CD14-positive monocyte (primary cell): ENCODE measurements around the gene LHX3. TPM values are rescaled to one million over a fixed set of nuclear protein-coding genes. Genes with fewer than 3 reads are reported as not detected.

Experiments
- DNase-seq, 3 donors: peaks; one replicate each; pipeline ENCODE4 v3.0.0-alpha.2; 2011 to 2022
- H2AFZ ChIP-seq: 2 replicates; pipeline ENCODE4 v1.6.0; 2012; ENCODE audit warnings: mild to moderate bottlenecking, low read depth, low read length, inconsistent platforms; ENCODE audit not compliant: insufficient read depth, poor library complexity, severe bottlenecking
- H3K27ac ChIP-seq, 2 donors: 1 replicate in 1 of 2; 2 replicates in 1 of 2; pipeline ENCODE4 v1.5.1; 2012 to 2013; ENCODE audit warnings: low read length in 2 of 2, control low read depth in 1 of 2, inconsistent platforms in 1 of 2, low read depth in 1 of 2, mild to moderate bottlenecking in 1 of 2
- H3K27me3 ChIP-seq, 2 donors: one replicate each; pipeline versions ENCODE4 v1.6.0 to v1.6.1; 2011 to 2013; ENCODE audit warnings: low read length in 2 of 2; ENCODE audit not compliant: control insufficient read depth in 2 of 2, insufficient read depth in 2 of 2
- H3K36me3 ChIP-seq, 2 donors: replicated peaks in 1 of 2; 1 replicate in 1 of 2; 2 replicates in 1 of 2; pipeline versions ENCODE4 v1.5.1 to v1.6.1; 2012 to 2013; ENCODE audit warnings: low read length in 2 of 2, control low read depth in 1 of 2, inconsistent platforms in 1 of 2, mild to moderate bottlenecking in 1 of 2; ENCODE audit not compliant: insufficient read depth in 2 of 2, control insufficient read depth in 1 of 2
- H3K4me1 ChIP-seq, 2 donors: 1 replicate in 1 of 2; 2 replicates in 1 of 2; pipeline versions ENCODE4 v1.5.1 to v1.6.1; 2012 to 2013; ENCODE audit warnings: low read length in 2 of 2, control low read depth in 1 of 2, inconsistent platforms in 1 of 2, mild to moderate bottlenecking in 1 of 2, moderate library complexity in 1 of 2; ENCODE audit not compliant: insufficient read depth in 2 of 2, control insufficient read depth in 1 of 2
- H3K4me2 ChIP-seq: replicated peaks from 2 replicates; pipeline ENCODE3; 2012; ENCODE audit warnings: low read length, moderate library complexity, mild to moderate bottlenecking; ENCODE audit not compliant: poor library complexity, severe bottlenecking; ENCODE audit errors: extremely low read depth
- H3K4me3 ChIP-seq, 3 experiments: fragments of 200-600 bp in 1 of 3; sonication (generic) in 1 of 3; replicated peaks in 1 of 3; 1 replicate in 2 of 3; 2 replicates in 1 of 3; pipeline ENCODE4 v1.5.1; 2011 to 2013; ENCODE audit warnings: low read length in 3 of 3, mild to moderate bottlenecking in 3 of 3, control low read depth in 2 of 3, low read depth in 2 of 3, inconsistent platforms in 1 of 3, moderate library complexity in 1 of 3
- H3K79me2 ChIP-seq: 2 replicates; pipeline ENCODE4 v1.6.0; 2012; ENCODE audit warnings: mild to moderate bottlenecking, control low read depth, inconsistent platforms, low read length, moderate library complexity; ENCODE audit not compliant: insufficient read depth
- H3K9ac ChIP-seq: 2 replicates; pipeline ENCODE4 v1.6.0; 2017; ENCODE audit warnings: low read length, mild to moderate bottlenecking; ENCODE audit not compliant: insufficient read depth, poor library complexity, severe bottlenecking
- H3K9me3 ChIP-seq, 2 donors: replicated peaks in 1 of 2; 1 replicate in 1 of 2; 2 replicates in 1 of 2; pipeline versions ENCODE4 v1.5.1 to v1.6.1; 2012 to 2013; ENCODE audit warnings: low read length in 2 of 2, control low read depth in 1 of 2; ENCODE audit not compliant: control insufficient read depth in 1 of 2, insufficient read depth in 1 of 2
- H4K20me1 ChIP-seq: 2 replicates; pipeline ENCODE4 v1.6.0; 2012; ENCODE audit warnings: mild to moderate bottlenecking, low read length, control low read depth, moderate library complexity; ENCODE audit not compliant: insufficient read depth
- H3K27ac Mint-ChIP-seq, 7 donors: one replicate each; pipeline ENCODE4 v1.8.0; 2020; ENCODE audit warnings: mild to moderate bottlenecking in 7 of 7, mixed read lengths in 7 of 7, moderate library complexity in 6 of 7, inconsistent platforms in 2 of 7
- H3K27me3 Mint-ChIP-seq, 3 donors: one replicate each; pipeline ENCODE4 v1.8.0; 2021 to 2022; ENCODE audit warnings: low read depth in 3 of 3, mild to moderate bottlenecking in 3 of 3, mixed read lengths in 3 of 3, moderate library complexity in 3 of 3, inconsistent platforms in 1 of 3
- H3K36me3 Mint-ChIP-seq, 2 donors: one replicate each; pipeline ENCODE4 v1.8.0; 2020; ENCODE audit warnings: mixed read lengths in 2 of 2, inconsistent platforms in 1 of 2, mild to moderate bottlenecking in 1 of 2
- H3K4me1 Mint-ChIP-seq: one replicate; pipeline ENCODE4 v1.8.0; 2020; ENCODE audit warnings: mild to moderate bottlenecking, mixed read lengths
- H3K4me3 Mint-ChIP-seq, 2 donors: one replicate each; pipeline ENCODE4 v1.8.0; 2020; ENCODE audit warnings: mild to moderate bottlenecking in 2 of 2, mixed read lengths in 2 of 2, moderate library complexity in 1 of 2
- H3K9me3 Mint-ChIP-seq, 7 donors: one replicate each; pipeline ENCODE4 v1.8.0; 2020 to 2022; ENCODE audit warnings: mixed read lengths in 7 of 7, mild to moderate bottlenecking in 6 of 7, moderate library complexity in 6 of 7, inconsistent platforms in 2 of 7
- CTCF ChIP-seq: fragments of 200-600 bp; IDR thresholded peaks from one replicate; pipeline ENCODE4 v1.8.0; 2022; ENCODE audit warnings: antibody characterized with exemption, mild to moderate bottlenecking
- WGBS: methylation state at CpG from one replicate; pipeline ENCODE4 v1.1.5; 2013; ENCODE audit warnings: missing lambda C conversion rate; ENCODE audit not compliant: insufficient coverage; 5-methylcytosine and 5-hydroxymethylcytosine counted together
- intact Hi-C, 2 donors: fragments of 100-400 bp; cut with micrococcal nuclease; formaldehyde crosslinking; loops; one replicate each; pipeline versions ENCODE4 v1.15.0 to v1.15.1; 2023
- polyA plus RNA-seq, 3 donors: library from polyadenylated mRNA; depleted of rRNA in 1 of 3; unstranded in 2 of 3; stranded (reverse) in 1 of 3; fragments of 300-500 nt in 2 of 3; fragments of >200 nt in 1 of 3; fragmentation: Illumina TruSeq in 2 of 3; gene quantifications; 1 replicate in 2 of 3; 2 replicates in 1 of 3; pipeline ENCODE4 v1.2.3, GENCODE V29; 2012 to 2021

Gene LHX3
- polyA plus RNA-seq, 3 donors: not detected

GRCh38 chr9:136231478-136232297, 26.8 kb upstream of the LHX3 start:
- H3K27ac ChIP-seq: peak overlapping the region; percentile 0 to 76
- H4K20me1 ChIP-seq: no peaks in the 10 kb centered on the region
- peak; percentile 70 to 84 (median 83) for DNase-seq
- intact Hi-C loops: no loop called here
- Mint-ChIP-seq H3K4me3 (peak overlapping the region; percentile 75 to 86), H3K4me1 (peaks cover 32% of the 10 kb centered on the region), H3K9me3 (no peaks in the 10 kb centered on the region), H3K36me3 (peaks cover 27 to 28% of the 10 kb centered on the region in 2 donors), H3K27ac (peak overlapping the region; percentile 81 to 93 (median 89)), H3K27me3 (peaks cover 0 to 3% (median 0%) of the 10 kb centered on the region in 3 donors)
- peak overlapping the region; percentile 70 for H2AFZ ChIP-seq
- peaks cover 13 to 21% of the 10 kb centered on the region in 2 donors for H3K4me1 ChIP-seq
- TF ChIP-seq CTCF: no peak
- 77% methylated on average over 9 of the region's 31 CpGs for WGBS
- peak overlapping the region; percentile 43 for H3K9ac ChIP-seq
- H3K4me2 ChIP-seq: peak overlapping the region; percentile 69
- H3K79me2 ChIP-seq: no peaks in the 10 kb centered on the region
- peaks cover 0 to 13% of the 10 kb centered on the region in 2 donors for H3K36me3 ChIP-seq
- no peaks in the 10 kb centered on the region for H3K9me3 ChIP-seq
- H3K27me3 ChIP-seq: no peaks in the 10 kb centered on the region
- peak overlapping the region; percentile 15 to 72 (median 16) for H3K4me3 ChIP-seq

GRCh38 chr9:136230773-136231172, 25.8 kb upstream of the LHX3 start:
- Mint-ChIP-seq H3K4me1 (peaks cover 34% of the 10 kb centered on the region), H3K27me3 (peaks cover 0 to 3% (median 0%) of the 10 kb centered on the region in 3 donors), H3K9me3 (no peaks in the 10 kb centered on the region), H3K4me3 (no peak overlapping the region), H3K27ac (peak overlapping the region in 3 of 7 donors; percentile 81 to 93 (median 82)), H3K36me3 (peaks cover 19 to 24% of the 10 kb centered on the region in 2 donors)
- Histone ChIP-seq H3K9ac (no peak overlapping the region), H2AFZ (no peak overlapping the region), H3K4me2 (no peak overlapping the region), H3K27me3 (no peaks in the 10 kb centered on the region), H3K9me3 (no peaks in the 10 kb centered on the region), H3K79me2 (no peaks in the 10 kb centered on the region), H3K36me3 (peaks cover 0 to 4% of the 10 kb centered on the region in 2 donors), H3K4me3 (no peak overlapping the region), H4K20me1 (no peaks in the 10 kb centered on the region), H3K4me1 (peaks cover 15 to 24% of the 10 kb centered on the region in 2 donors), H3K27ac (peak overlapping the region in 1 of 2 donors; percentile 76)
- no peak for TF ChIP-seq CTCF
- intact Hi-C loops: no loop called here
- 99% methylated on average over 7 of the region's 9 CpGs for WGBS
- DNase-seq: no peak
